GM12891 (cell line): ENCODE data around the gene TRAPPC12.

Experiments used
- POLR2AphosphoS5 ChIP-seq: IDR thresholded peaks from 2 replicates; pipeline ENCODE4 v1.6.1; 2011; ENCODE audit warnings: low read depth, low read length, control low read depth
- POU2F2 ChIP-seq: IDR thresholded peaks from 2 replicates; pipeline ENCODE4 v1.6.1; 2011; ENCODE audit warnings: low read depth, mild to moderate bottlenecking, control low read depth, low read length, moderate library complexity

- TF ChIP-seq POLR2AphosphoS5 = peak; percentile 69
- TF ChIP-seq POU2F2 = peak; percentile 29
These were observed 1.7 kb upstream of the TRAPPC12 start, which contains the start of gene EIPR1 for GRCh38 chr2:3377612-3378432.
